Stimulated activated CD8-positive, alpha-beta memory T cell treated with anti-CD3 and anti-CD28 coated beads, Interleukin-7, amount 100 ng/mL, for 1 hour (primary cell): Measurements from ENCODE around the gene KIF18B.

Experiments used
- DNase-seq, 2 donors: peaks; one replicate each; pipeline ENCODE4 v3.0.0-alpha.2; 2020; ENCODE audit warnings: low read depth in 2 of 2

Gene KIF18B

DNA sequence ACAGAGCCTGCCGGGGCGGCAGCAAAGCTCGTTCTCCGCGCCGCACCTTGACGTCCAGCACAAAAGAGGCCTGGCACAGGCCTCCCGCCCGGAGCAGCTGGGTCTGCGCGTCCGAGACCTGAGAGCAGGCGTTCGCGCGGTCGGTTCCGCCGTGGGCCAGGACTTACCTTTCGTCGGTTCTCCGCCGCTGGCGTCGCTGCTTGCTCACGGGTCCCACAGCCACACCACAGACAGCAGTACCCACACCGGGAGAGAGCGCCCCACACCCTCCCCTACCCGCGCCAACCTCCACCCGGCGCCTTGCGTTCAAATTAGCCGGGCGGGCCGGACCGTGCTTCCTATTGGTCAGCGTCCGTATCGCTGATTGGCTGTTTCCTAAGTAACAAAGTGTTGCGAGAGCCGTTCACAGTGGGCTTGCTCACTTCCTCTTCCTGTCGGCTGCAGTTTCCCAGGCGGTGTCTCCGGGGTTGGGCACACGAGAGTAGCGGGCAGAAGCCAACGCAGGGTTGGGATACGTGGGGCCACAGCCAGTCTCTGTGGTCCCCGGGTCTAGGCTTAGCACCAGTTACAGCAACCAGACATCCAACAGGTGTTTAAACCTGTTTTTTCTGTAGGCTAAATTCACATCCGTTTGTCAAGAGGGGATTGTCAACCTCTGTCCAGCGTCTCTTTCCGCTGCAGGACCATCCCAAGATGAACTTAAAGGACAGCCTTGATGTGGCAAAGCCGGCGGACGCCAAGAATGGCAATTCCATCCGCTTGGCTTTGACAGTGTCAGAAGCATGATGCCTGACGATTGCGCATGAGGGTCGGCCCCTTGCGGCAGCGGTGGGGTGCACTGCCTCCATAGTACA is at the start of gene KIF18B:
KIF18B (minus strand) TSS at position 313 of the 854 bp plus-strand sequence. CDS start 11,429 bp downstream, outside the sequence.
- DNase-seq: peak; percentile 70 to 76

DNA sequence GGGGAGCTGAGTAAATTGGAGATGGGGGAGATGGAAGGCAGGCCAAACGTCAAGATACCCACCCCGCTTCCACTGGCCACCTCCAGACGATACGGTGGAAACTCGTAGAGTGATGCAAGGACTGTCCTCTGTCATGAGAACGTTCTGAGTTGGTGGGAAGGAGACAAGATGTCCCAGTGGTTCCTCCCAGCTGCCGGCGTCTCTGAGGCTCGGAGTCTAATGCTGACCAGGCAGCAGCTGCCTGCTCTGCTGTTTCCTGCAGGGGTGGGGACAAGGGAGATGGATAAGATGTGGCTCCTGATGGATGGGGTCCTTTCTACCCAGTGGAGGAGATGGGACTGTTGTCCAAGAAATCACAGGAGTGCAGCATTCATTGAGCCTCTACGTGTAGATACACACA is 48.7 kb upstream of the KIF18B start:
- DNase-seq: no peak

DNA sequence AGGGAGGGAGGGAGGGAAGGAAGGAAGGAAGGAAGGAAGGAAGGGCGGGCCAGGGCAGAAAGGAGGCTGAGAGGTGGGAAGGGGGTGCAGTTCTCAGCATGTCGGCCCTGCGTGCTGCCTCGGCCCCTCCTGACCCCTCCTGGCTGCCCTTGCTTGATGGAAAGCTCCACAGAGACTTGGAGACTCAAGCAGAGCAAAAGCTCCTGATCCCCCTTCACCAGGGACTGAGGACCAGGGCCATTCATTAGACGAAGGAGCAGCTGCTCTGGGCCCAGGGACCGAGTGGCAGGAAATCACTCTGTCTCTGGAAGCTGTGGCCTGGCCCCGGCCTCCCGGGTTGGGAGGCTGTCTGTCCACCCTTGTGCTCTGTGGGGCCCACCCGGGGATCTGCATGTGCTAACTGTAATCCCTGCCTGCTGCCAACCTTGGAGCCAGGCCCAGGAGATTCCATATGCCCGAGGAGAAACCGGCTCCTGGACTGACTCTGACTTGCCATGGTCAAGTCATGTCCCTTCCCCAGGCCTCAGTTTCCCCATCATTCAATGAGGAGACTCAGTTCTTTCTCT is 47.9 kb upstream of the KIF18B start:
- DNase-seq: no peak

DNA sequence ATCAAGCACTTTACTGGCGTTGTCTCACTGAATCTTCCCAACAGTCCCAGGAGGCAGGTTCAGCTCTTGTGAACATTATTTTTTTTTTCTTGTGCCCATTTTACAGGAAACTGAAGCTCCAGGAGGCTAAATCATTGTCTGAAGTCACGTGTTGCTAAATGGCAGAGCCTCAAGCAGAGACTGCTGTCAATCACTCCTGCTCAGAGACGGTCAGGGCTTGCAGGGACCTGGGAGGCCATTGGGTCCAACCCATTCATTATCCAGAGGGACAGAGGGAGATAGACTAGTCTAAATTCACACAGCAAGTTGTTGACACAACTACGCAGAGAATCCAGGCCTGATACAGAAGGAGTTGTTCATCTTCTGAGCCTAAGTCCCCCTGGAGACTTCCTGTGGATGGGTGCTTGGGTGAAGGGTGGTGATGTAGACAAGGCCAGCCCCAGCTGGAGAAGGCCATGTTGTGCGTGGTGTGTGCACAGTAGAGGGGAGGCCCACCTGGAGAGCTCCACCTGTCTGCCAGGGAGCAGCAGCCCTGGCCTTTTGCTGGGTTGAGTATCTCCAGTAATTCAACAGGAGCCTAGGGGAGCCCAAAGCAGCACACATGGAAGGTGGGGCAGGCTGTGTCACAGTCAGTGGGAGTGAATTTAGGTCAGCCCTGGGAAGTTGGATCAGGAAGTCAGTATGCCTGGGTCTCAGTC is 44.8 kb upstream of the KIF18B start:
- DNase-seq: no peak

DNA sequence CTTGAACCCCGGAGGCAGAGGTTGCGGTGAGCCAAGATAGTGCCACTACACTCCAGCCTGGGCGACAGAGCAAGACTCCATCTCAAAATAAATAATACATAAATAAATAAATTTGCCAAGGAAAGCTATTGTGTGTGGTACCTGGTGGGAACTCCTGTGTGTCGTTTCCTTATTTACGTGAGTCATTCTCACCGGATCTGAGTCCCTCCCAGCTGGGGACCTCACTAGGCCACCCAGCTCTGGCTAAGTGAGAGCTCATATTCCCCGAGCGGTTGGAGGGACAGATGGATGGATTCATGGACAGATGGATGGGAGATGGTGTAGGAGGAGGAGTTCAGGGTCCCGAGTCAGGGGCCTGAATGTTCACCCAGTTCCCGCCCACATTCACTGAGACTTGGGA is 43.4 kb upstream of the KIF18B start:
- no peak for DNase-seq

DNA sequence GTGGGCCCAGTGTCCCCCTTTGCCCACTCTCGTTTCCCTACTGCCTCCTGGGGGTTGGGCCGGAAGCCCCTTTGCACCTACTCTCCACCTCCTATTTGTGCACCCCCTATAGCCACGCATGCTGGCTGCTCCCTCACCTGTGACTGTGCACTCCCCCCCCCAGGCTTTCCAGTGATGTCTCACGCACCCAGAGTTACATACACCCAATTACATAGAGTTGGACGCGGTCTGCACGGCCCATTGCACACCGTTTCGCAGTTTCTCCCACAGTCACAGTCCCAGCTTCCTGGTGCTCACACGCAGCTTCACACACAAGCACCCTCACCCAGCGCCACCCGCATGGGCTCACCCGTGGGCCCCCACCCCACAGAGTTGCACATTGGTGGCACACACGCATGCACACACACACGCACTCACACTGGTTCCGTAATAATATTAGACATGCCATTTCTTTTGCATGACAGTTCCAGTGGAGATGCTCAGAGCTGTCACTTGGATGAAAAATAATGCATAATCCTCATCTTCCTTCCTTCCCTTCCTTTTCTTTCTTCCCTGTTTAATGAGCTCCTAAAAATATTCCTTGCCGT is 42.1 kb upstream of the KIF18B start:
- DNase-seq: no peak

DNA sequence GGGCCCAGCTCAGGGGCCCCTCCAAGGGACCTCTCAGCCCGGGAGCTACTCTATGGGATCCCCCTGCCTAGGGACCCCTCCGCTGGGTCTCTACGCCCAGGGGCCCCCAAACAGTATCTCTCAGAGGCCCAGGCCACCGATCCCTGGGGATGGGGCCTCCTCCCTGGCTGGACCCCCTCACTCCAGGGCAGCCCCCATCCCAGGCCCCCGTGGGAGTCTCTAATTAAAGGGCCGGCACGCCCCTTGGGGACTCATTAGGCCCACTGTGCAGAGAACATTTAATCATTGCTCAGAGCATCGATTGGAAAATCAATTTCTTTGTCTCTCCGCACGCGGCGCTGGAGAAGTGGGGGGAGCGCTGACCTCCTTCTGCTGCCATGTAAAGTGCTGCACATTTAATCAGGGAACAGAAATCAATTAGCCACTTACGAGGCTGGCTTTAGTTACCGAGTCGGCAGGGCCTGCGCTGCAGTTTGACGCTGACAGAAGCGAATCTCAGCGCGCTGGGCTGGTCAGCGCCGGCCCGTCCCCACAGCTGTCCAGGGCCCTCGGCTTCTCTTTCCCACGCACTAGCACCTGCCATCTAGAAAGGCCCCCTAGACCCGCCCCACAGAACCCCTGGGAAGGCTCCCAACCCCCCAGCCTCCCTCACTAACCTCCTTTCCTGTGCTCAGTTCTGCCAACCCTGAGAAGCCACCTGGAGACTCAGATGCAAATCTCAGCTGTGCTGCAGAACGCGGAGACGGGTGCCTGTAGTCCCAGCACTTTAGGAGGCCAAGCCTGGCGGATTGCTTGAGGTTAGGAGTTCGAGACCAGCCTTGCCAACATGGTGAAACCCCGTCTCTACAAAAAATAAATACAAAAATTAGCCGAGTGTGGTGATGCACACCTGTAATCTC is 40.7 kb upstream of the KIF18B start:
- no peak for DNase-seq

DNA sequence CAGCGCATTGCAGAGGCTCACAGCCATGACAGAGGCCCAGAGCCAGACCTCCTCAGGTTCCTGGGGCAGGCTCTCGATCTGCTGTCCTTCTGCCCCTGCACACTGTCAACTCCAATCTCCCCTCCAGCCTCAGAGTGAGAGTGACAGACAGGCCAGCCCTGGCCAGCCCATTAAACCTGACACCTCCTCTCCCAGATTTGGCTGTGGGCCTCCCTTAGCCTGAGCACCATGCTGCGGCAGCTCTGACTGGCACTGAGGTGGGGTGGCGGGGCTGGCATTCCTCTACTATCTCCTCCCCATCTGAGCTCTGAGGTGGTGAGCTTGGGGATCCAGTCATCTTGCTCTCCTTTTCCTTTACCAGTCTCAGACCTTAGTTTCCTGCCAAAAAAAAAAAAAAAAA is 36.0 kb upstream of the KIF18B start:
- DNase-seq: no peak

DNA sequence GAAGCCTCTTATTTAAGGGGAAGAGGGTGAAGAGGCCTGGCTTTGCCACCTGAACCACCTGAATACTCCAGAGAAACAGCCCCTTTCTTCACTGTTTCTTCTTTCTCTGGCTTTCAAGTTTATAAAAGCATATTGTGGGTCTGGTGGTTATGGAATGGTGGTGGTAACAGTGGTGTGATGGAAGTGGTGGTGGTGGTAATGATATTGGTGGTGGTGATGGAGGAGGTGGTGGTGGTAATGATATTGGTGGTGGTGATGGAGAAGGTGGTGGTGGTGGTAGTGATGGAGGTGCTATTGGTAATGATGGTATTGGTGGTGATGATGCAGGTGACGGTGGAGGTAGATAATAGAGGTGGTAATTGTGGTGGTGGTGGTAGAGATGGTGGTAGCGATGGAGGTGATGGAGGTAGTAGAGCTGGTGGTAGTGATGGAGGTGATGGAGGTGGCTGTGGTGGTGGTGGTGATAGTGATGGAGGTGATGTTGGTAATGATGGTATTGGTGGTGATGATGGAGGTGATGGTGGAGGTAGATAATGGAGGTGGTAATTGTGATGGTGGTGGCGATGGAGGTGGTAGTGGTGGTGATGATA is 34.6 kb upstream of the KIF18B start:
- DNase-seq: no peak

DNA sequence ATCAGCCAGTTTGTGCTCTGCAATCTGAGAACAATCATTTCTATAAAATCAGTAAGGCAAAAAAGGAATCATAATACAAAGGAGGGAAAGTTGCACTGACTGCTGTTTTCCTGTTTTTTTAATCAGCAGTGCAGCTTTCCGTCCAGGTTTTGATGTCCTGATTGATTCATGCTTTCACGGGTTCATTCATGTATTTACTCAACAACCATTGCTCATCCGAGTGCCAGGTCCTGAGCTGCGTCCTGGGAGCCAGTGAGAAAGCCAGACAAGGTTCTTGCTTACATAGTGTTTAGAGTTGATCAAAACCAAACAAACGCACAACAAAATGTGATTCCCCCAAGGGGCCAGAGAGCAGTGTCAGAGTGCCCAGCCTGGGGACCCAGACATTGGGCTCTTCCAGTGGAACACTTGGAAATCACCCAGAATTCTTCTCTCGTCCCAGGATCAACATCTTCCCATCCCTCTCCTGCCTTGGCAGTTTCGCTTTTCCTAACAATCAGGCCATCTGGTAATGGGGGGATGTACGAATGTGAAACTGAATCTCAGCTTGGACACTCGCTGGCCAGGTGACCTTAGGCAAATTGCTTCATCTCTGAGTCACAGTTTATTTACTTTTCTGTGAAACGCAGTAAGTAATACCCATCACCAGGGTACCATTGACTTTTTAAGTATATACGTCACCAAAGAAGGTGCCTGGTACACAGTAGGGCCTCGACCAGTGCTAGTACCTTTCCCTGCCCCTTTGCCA is 33.8 kb upstream of the KIF18B start:
- DNase-seq: no peak

DNA sequence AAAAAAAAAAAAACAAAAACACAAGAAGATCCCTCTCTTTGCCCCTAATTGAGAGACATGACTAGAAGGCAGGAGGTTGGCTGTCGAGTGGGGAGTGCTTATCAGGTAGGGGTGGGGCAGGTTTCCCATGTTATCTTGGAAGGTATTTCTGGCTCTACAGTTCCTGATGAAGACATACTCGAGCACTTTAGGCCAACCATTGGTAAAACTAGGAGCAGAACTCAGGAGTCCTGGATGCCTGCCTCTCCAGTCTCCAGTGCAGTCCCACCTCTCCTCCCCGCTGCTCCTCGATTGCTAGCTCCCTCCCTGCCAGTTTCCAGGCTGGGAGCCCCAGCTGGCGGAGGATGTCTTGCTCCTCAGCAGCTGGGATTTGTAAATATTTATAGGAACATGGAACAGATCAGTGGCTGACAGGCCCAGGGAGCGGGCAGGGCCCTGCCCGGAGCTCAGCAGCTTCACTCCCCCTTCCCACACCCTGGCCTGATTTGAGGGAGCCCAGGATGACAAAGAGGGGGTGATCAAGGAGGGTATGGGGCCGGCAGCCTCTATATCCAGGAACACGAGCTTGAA is 31.9 kb upstream of the KIF18B start:
- no peak for DNase-seq

DNA sequence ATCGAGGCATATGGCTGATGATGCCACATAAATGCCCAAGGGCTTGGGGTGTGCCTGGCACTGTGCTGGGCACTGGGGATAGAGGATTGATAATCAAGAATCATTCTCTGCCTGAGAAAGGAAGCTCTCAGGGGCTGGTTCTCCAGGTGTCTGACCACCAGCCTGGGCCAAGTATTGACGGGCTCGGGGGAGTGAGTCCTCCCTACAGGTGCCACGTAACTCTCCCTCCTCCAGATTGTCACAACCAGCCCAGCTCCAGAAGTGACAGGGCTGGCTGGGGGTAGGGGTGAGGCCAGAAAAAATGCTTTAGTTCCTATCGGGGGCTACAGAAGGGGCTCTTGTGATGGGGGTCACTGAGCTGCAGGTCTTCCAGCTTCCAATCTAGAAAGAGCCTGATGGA is 31.2 kb upstream of the KIF18B start:
- no peak for DNase-seq

DNA sequence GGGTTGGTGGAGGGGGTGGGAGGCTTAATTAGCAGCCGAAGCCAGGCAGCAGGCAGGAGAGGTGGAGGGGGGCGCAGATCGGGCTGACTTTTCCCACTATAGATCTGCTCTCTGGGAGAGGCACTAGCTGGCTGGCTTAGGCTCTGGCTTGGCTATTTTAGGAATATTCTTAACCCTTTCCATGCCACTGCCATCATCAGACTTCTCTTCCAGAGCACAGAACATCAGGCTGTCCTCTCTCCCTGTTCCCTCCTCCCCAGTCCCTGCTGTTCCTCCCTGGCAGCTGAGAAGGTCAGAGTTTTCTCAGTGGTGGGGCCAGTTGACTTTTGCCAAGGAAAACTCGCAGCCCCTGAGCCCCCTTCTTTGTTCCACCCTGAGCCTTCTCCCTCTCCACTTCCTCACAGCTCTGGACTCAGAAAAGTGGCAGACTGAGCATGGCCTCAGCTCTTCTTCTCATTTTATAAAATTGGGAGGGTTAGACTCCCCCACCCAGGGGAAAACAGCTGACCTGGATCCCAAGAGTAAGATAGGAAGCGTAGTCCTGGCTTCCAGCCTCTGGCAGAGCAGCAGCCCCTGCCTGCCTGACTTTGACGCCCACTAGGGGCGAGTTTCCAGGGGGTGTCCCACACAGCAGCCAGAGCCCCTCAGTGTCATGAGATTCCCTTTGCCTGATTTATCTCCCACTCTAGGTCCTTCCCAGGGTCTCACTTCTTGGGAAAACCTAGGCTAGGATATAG is 30.4 kb upstream of the KIF18B start:
- no peak for DNase-seq

DNA sequence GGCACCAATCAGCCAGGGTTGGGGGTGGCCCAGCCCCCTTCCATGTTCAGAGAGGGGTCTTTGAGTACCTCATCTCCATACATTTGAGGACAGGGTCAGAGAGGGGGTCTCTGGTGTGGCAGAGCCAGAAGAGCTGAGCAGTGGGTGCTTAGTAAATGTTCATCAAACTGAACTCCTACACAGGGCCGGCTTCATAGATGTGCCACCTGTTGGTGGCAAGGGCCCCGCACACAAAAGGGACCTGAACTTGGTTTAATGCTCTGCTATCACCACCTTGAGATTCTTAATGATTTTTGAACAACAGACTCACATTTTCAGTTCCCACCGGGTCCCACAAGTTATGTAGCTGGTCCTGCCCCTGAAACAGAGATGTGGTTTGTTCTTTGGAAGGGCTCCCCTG is 29.5 kb upstream of the KIF18B start:
- no peak for DNase-seq

DNA sequence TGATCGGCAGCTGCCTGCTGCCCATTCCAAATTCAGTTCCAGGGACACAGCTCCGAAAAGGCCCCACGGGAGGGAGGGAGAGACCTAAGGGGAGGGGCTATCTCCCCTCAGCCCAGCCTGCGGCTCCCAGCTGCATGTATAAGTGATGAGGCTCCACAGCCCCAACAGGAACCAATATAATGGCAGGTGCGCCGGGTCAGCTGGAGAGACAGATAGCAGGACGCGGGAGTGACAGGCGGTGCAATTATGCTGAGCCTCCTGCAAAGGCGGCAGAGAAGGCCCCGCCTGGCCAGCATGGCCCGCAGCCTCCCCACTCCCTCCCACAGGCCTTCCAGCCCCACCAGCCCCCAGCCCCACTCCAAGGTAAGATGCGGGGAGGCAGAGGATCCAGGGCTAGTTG is 28.6 kb upstream of the KIF18B start:
- no peak for DNase-seq

DNA sequence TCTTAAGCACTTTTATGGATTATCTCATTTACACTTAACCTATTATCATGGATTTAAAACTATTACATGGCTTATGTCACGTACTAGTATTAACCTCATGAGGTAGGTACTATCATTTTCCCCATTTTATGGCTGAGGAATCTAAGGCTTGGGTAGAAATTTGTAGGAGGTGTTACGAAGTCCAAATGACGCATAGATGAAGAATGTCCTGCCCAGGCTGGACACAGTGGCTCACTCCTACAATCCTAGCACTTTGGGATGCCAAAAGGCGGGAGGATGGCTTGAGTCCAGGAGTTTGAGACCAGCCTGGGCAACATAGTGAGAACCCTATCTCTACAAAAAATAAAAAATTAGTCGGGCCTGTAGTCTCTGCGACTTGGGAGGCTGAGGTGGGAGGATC is 25.4 kb upstream of the KIF18B start:
- no peak for DNase-seq

DNA sequence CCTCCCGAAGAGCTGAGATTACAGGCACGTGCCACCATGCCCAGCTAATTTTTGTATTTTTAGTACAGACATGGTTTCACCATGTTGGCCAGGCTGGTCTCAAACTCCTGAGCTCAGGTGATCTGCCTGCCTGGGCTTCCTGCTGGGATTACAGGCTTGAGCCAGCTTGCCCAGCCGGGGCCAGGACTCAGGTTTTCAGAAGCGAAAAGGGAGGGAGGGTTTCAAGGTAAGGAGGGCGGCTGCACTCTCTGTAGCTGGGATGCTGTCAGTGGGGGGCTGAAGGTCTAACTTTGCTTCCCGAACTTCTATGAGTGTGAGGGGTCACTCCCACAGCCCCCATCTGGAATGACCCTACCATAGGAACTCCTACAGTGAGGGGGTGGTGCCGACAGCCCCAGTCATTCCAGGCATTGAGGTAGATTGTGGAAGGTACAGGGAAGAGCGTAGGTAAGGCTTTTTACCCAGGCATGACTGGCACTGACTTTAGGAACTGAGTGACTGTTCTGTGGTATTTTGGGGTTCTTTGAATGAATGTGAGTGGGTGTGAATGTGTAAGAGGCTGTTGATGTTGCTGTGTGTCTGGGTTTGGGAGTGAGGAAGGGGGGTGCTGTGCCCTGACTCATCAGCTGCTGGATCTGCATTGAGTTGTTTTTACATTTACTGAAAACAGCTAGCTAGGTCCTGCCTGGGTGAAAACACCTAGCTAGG is 24.4 kb upstream of the KIF18B start:
- DNase-seq: no peak

DNA sequence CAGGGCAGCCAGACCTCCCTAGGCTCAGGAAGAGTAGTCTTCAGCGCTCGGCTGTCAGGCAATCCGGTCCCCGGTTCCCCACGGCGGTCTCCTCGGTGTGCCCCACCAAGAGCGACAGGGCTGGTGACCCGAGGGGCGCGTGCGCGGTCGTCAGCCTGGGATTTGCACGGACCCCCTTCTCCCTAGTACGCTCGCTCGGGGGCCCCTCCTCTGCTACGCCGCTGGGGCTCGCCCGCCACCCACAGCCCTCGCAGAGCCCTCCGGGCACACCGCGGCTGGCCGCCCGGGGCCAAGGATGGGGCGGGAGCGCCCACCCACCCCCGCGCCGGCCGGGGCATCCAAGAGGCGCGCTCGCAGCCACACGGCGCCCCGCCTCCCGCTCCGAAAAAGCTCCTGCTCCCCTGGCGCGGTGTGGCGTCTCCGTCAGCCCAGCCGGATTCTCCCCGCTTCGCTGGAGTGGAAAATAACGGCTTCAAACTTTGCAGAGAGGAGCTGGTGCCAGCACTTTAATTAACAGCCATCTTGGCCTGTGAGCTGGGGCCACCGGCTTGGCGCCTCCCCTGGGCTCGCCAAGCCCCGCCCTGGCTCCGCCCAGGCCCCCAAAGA is 22.7 kb upstream of the KIF18B start:
- no peak for DNase-seq
